GM12801 (cell line): ENCODE data around the gene PFDN6.

Experiments used
- CTCF ChIP-seq: IDR thresholded peaks from one replicate; pipeline ENCODE4 v1.5.1; 2011; ENCODE audit warnings: control low read depth; ENCODE audit not compliant: insufficient read length; ENCODE audit errors: extremely low read depth

PFDN6 gene

GRCh38 chr6:33249732-33250630 lies 39.4 kb upstream of the PFDN6 start:
- no peak for TF ChIP-seq CTCF

DNA sequence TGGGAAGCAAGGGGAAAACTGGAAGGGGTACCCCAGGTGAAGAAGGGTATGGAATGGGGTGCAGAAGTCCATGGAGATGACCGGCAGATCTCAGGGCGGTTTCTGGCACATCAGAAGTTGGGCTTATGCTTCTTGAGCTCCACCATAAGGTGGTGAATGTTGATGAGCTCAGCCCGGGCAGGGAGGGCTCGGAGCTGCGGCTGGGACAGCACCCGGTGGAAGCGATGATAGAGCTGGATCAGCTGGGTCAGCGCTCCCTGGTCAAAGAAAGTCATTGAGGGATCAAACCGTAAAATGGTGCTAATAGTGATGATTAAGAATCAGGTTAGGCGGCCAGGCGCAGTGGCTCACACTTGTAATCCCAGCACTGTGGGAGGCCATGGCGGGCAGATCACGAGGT lies 38.7 kb upstream of the PFDN6 start:
- TF ChIP-seq CTCF, result no peak

- TF ChIP-seq CTCF, result no peak
Observed at GRCh38 chr6:33251395-33252012, 37.9 kb upstream of the PFDN6 start.

- TF ChIP-seq CTCF, result no peak
Observed at GRCh38 chr6:33252759-33253158, 36.6 kb upstream of the PFDN6 start.

DNA sequence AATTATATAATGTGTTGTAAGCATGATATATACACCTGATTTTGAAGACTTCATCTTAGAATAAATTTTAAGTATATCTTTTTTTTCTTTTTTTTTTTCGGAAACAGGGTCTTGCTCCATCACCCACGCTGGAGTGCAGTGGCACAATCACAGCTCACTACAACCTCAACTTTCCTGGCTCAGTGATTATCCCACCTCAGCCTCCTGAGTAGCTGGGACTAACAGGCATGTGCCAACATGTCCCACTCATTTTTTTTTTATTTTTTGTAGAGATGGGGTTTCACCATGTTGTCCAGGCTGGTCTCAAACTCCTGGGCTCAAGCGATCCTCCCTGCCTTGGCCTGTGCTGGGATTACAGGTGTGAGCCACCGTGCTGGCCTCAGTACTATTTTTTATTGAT lies 34.8 kb upstream of the PFDN6 start:
- TF ChIP-seq CTCF, result no peak

- no peak for TF ChIP-seq CTCF
Observed at GRCh38 chr6:33259032-33259431, 30.4 kb upstream of the PFDN6 start.

DNA sequence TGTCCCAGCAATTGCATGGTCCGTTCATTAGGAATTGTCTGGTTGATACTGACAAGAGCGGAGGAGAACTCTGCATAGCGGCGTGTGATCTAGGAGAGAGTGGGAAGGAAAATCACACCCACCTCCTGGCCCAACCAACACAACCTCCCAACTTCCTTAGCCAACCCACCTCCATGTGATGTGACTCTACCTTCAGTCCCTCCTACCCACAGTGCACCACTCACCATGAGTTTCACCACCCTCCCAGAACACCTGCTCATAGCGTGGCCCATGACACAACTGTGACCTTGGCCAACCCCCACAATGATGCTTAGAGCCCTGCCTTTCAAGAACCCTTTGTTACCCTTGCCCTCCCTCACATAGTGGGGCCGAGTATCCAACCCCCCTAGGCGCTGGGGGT lies 25.4 kb upstream of the PFDN6 start:
- no peak for TF ChIP-seq CTCF
